ENCODE data around the gene PPP1R1B. TPM values are rescaled to one million over a fixed set of nuclear protein-coding genes. Genes with fewer than 3 reads are reported as not detected.

PPP1R1B gene
- total and polyA plus RNA-seq, 3 donors from 2014 or later = 22.4 to 63.1 (median 24.3) TPM

DNA sequence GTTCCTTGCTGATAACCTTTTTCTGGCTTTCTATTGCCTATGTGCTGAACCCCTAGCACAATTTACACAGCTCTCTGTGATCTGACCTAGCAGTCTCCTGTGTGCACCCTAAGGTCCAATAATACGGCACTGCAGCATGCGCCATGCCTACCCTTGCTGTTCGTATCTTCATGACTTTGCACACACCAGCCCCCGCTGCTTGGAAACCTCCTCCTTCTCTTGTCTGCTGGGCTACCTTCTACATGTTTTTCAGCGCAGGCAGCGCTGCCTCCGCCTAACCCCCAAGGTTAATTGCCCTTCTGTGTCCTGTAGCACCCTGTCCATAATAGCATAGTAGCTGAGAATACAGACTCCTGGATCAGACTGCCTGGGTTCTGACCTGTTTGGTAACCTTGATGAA, 11.6 kb downstream of the PPP1R1B start:
- Histone ChIP-seq H3K4me3 (no peak overlapping the region), H3K4me1 (peaks cover 66% of the 10 kb centered on the region), H3K36me3 (ENCODE audit: low read depth, missing control alignments) (no peaks in the 10 kb centered on the region), H3K27ac (no peak overlapping the region), H3K9me3 (no peaks in the 10 kb centered on the region), H3K27me3 (no peaks in the 10 kb centered on the region)
- DNase-seq = no peak
- TF ChIP-seq, protein P1, sequence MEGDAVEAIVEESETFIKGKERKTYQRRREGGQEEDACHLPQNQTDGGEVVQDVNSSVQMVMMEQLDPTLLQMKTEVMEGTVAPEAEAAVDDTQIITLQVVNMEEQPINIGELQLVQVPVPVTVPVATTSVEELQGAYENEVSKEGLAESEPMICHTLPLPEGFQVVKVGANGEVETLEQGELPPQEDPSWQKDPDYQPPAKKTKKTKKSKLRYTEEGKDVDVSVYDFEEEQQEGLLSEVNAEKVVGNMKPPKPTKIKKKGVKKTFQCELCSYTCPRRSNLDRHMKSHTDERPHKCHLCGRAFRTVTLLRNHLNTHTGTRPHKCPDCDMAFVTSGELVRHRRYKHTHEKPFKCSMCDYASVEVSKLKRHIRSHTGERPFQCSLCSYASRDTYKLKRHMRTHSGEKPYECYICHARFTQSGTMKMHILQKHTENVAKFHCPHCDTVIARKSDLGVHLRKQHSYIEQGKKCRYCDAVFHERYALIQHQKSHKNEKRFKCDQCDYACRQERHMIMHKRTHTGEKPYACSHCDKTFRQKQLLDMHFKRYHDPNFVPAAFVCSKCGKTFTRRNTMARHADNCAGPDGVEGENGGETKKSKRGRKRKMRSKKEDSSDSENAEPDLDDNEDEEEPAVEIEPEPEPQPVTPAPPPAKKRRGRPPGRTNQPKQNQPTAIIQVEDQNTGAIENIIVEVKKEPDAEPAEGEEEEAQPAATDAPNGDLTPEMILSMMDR (IDR thresholded peaks at IDR 0.05) = no peak
- no peak for TF ChIP-seq POLR2A (IDR thresholded peaks at IDR 0.05)
- intact Hi-C loops (cut with DNase I; ENCODE audit: low total_unique reads) = no loop called here
- WGBS, 2 donors = 44 to 51% methylated on average over 7 of the region's 7 CpGs

DNA sequence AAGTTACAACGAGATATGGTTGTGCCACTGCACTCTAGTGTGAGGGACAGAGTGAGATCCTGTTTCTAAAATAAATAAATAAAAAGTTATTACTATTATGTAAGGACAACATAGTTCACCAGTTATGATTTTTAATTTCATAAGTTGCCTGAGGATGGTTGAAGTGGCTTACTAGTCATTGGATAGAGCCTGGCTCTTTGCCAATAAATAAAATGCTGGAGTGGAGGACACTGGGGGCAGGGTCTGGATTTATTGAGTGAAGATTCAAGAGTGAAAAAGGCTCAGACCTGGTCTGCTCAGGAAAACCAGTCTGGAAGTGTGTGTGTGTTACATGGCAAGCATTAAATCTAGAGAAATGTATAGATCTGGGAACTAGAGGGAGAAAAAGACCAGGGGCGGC, 12.3 kb downstream of the PPP1R1B start:
- Histone ChIP-seq H3K27me3 (no peaks in the 10 kb centered on the region), H3K4me1 (peaks cover 61% of the 10 kb centered on the region), H3K4me3 (no peak overlapping the region), H3K36me3 (ENCODE audit: low read depth, missing control alignments) (no peaks in the 10 kb centered on the region), H3K27ac (peak overlapping the region in 1 of 2 donors; percentile 32), H3K9me3 (no peaks in the 10 kb centered on the region)
- TF ChIP-seq, protein P1 (IDR thresholded peaks at IDR 0.05) = no peak
- TF ChIP-seq POLR2A (IDR thresholded peaks at IDR 0.05) = no peak
- 60 to 66% methylated on average over 2 of the region's 2 CpGs for WGBS, 2 donors
- intact Hi-C loops (cut with DNase I; ENCODE audit: low total_unique reads) = no loop called here
- DNase-seq = no peak

DNA sequence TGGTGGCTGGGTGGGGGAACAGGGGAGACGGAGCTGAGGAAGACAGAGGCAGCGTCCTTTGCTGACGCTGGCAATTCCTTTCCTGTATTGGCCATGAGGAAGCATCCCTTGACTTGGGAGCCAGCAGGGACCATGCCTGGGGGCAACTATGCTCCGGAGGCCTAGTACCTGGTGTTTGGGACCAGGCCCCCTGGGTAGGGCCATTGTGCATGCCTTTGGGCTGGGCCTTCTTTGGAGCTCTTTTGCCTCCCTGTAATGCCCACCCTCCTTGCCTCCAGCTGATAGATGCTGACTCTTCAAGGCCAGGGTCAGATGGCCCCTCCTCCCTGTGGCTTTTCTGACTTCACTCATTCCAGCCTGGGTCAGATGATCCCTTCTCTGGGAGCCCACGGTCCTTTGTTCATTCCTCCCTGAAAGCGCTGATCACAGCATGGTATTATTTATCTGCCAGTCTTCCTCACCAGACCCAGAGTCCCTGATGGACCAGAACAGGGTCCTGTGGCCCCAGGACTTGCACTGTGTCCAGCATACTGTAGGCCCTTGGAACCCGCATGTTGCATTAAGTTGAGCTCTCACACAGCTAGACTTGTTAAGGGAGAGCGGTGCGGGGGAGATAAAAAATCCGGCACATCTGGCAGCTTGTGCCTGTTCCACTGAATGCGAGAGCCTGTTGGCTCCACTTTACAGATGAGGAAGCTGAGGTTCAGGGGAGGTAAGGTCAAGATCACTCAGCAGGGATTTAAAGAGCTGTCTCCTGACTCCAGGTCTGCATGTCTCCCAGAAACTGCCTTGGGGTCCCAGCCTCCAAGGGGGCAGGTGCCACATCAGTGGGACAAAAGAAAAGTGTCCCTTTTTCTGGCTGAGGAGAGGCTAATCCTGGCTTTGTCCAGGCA, 13.1 kb downstream of the PPP1R1B start:
- no peak for DNase-seq
- Histone ChIP-seq H3K9me3 (no peaks in the 10 kb centered on the region), H3K27me3 (no peaks in the 10 kb centered on the region), H3K36me3 (ENCODE audit: low read depth, missing control alignments) (no peaks in the 10 kb centered on the region), H3K27ac (peak overlapping the region; percentile 6 to 32), H3K4me1 (peaks cover 58% of the 10 kb centered on the region), H3K4me3 (no peak overlapping the region)
- TF ChIP-seq, protein P1 (IDR thresholded peaks at IDR 0.05) = no peak
- TF ChIP-seq POLR2A (IDR thresholded peaks at IDR 0.05) = no peak
- intact Hi-C loops (cut with DNase I; ENCODE audit: low total_unique reads) = no loop called here
- WGBS, 2 donors = 71 to 80% methylated on average over 11 of the region's 11 CpGs

DNA sequence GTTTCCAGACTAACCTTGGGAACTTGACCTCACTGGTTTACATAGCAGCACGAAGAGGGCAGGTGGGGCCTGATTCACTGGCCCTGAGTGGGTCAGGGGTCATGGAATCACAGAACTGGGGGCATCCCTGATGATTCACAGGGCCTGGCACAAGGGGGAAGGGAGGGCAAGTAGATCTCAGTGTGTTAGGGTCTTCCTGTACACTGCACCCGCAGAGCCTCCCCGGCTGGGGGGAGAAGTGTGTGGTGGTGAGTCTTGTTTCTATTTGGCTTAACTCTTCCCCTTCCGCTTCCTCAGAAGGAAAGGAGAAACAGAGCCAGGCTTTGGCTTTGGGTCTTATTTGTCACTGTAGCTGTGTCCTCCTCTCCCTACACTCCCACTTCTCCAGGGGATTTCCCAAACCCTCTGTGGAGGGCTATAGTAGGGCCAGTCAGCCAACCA, 13.9 kb downstream of the PPP1R1B start:
- intact Hi-C loops (cut with DNase I; ENCODE audit: low total_unique reads) = no loop called here
- Histone ChIP-seq H3K4me1 (peaks cover 58% of the 10 kb centered on the region), H3K36me3 (ENCODE audit: low read depth, missing control alignments) (no peaks in the 10 kb centered on the region), H3K9me3 (no peaks in the 10 kb centered on the region), H3K27me3 (no peaks in the 10 kb centered on the region), H3K27ac (peak overlapping the region; percentile 6 to 32), H3K4me3 (no peak overlapping the region)
- 43 to 52% methylated on average over 4 of the region's 4 CpGs for WGBS, 2 donors
- TF ChIP-seq, protein P1 (IDR thresholded peaks at IDR 0.05) = no peak
- TF ChIP-seq POLR2A (IDR thresholded peaks at IDR 0.05) = no peak
- DNase-seq = no peak

Measured in testis (tissue), 3 donors.